H9 (cell line): ENCODE data around the gene ABHD1. TPM values are rescaled to one million over a fixed set of nuclear protein-coding genes. Genes with fewer than 3 reads are reported as not detected.

Source experiments
- DNase-seq: peaks from one replicate; pipeline ENCODE4 v3.0.0-alpha.2; 2017
- H2AFZ ChIP-seq: one replicate; pipeline ENCODE4 v1.6.1; 2013; ENCODE audit warnings: mild to moderate bottlenecking, low read length, control low read depth, moderate library complexity
- H2AK5ac ChIP-seq: 2 replicates; pipeline ENCODE4 v1.6.1; 2013; ENCODE audit warnings: low read length, control low read depth, mixed read lengths; ENCODE audit not compliant: insufficient read length
- H2BK120ac ChIP-seq: one replicate; pipeline ENCODE4 v1.6.1; 2013; ENCODE audit warnings: low read depth, mild to moderate bottlenecking, low read length, control low read depth, inconsistent platforms; ENCODE audit not compliant: poor library complexity, severe bottlenecking
- H2BK12ac ChIP-seq: 2 replicates; pipeline ENCODE4 v1.6.1; 2013; ENCODE audit warnings: low read length, control low read depth, mixed read lengths, low read depth; ENCODE audit not compliant: insufficient read length
- H2BK15ac ChIP-seq: 2 replicates; pipeline ENCODE4 v1.6.1; 2013; ENCODE audit warnings: low read depth, low read length, control low read depth
- H2BK20ac ChIP-seq: one replicate; pipeline ENCODE4 v1.6.1; 2013; ENCODE audit warnings: low read depth, mild to moderate bottlenecking, low read length, control low read depth, inconsistent platforms; ENCODE audit not compliant: poor library complexity, severe bottlenecking
- H2BK5ac ChIP-seq: 2 replicates; pipeline ENCODE4 v1.6.1; 2013; ENCODE audit warnings: low read length, control low read depth, mixed read lengths; ENCODE audit not compliant: insufficient read length
- H3K14ac ChIP-seq: 2 replicates; pipeline ENCODE4 v1.6.1; 2013; ENCODE audit warnings: low read length, control low read depth; ENCODE audit not compliant: insufficient read depth
- H3K18ac ChIP-seq: 2 replicates; pipeline ENCODE4 v1.6.1; 2013; ENCODE audit warnings: low read depth, mild to moderate bottlenecking, mixed read lengths, low read length, control low read depth; ENCODE audit not compliant: insufficient read length
- H3K23ac ChIP-seq: 2 replicates; pipeline ENCODE4 v1.6.1; 2013; ENCODE audit warnings: low read length, control low read depth, mixed read lengths, low read depth; ENCODE audit not compliant: insufficient read length
- H3K23me2 ChIP-seq: 2 replicates; pipeline ENCODE4 v1.6.1; 2013; ENCODE audit warnings: low read depth, mild to moderate bottlenecking, mixed read lengths, low read length, control low read depth; ENCODE audit not compliant: insufficient read length, poor library complexity, severe bottlenecking
- H3K27ac ChIP-seq: 2 replicates; pipeline ENCODE4 v1.5.1; 2013; ENCODE audit warnings: low read length, control low read depth, mixed read lengths, low read depth; ENCODE audit not compliant: insufficient read length
- H3K27me3 ChIP-seq: 2 replicates; pipeline ENCODE4 v1.6.1; 2013; ENCODE audit warnings: low read length, control low read depth, inconsistent platforms; ENCODE audit not compliant: insufficient read depth
- H3K4ac ChIP-seq: 2 replicates; pipeline ENCODE4 v1.6.1; 2013; ENCODE audit warnings: low read depth, mild to moderate bottlenecking, control low read depth, inconsistent platforms, low read length, moderate library complexity
- H3K4me1 ChIP-seq: 2 replicates; pipeline ENCODE4 v1.6.1; 2013; ENCODE audit warnings: low read length, control low read depth, inconsistent platforms; ENCODE audit not compliant: insufficient read depth
- H3K4me2 ChIP-seq: 2 replicates; pipeline ENCODE4 v1.6.1; 2013; ENCODE audit warnings: low read length, control low read depth, mixed read lengths; ENCODE audit not compliant: insufficient read length, insufficient read depth
- H3K56ac ChIP-seq: 2 replicates; pipeline ENCODE4 v1.6.1; 2013; ENCODE audit warnings: low read depth, mild to moderate bottlenecking, mixed read lengths, low read length, control low read depth; ENCODE audit not compliant: insufficient read length
- H3K79me1 ChIP-seq: 2 replicates; pipeline ENCODE4 v1.6.1; 2013; ENCODE audit warnings: low read depth, mild to moderate bottlenecking, moderate library complexity, low read length, control low read depth, inconsistent platforms; ENCODE audit not compliant: insufficient read depth, poor library complexity, severe bottlenecking
- H3K79me2 ChIP-seq: 2 replicates; pipeline ENCODE4 v1.6.1; 2013; ENCODE audit warnings: low read length, control low read depth, inconsistent platforms; ENCODE audit not compliant: insufficient read depth
- H3K9ac ChIP-seq: 2 replicates; pipeline ENCODE4 v1.6.1; 2013; ENCODE audit warnings: low read length, control low read depth, mixed read lengths; ENCODE audit not compliant: insufficient read length; ENCODE audit errors: extremely low read depth
- H3K9me3 ChIP-seq: one replicate; pipeline ENCODE4 v1.6.1; 2013; ENCODE audit warnings: low read depth, low read length, inconsistent platforms; ENCODE audit not compliant: control insufficient read depth
- H3T11ph ChIP-seq: one replicate; pipeline ENCODE4 v1.6.1; 2013; ENCODE audit warnings: mild to moderate bottlenecking, low read length, control low read depth, inconsistent platforms
- H4K20me1 ChIP-seq: one replicate; pipeline ENCODE4 v1.6.1; 2013; ENCODE audit not compliant: control insufficient read depth, insufficient read length, insufficient read depth
- H4K5ac ChIP-seq: 2 replicates; pipeline ENCODE4 v1.6.1; 2013; ENCODE audit warnings: low read depth, mild to moderate bottlenecking, mixed read lengths, low read length, control low read depth; ENCODE audit not compliant: insufficient read length
- H4K8ac ChIP-seq: replicated peaks from 2 replicates; pipeline ENCODE4 v1.6.1; 2013; ENCODE audit warnings: low read length, control low read depth, mixed read lengths, low read depth; ENCODE audit not compliant: insufficient read length
- H4K91ac ChIP-seq: 2 replicates; pipeline ENCODE4 v1.6.1; 2013; ENCODE audit warnings: low read depth, mild to moderate bottlenecking, moderate library complexity, mixed read lengths, low read length, control low read depth; ENCODE audit not compliant: insufficient read length
- H3K27ac Mint-ChIP-seq, 3 experiments: 2 replicates in 2 of 3; 3 replicates in 1 of 3; pipeline ENCODE4 v1.8.0; 2020 to 2021; ENCODE audit warnings: mixed read lengths in 3 of 3, mild to moderate bottlenecking in 1 of 3, moderate library complexity in 1 of 3
- H3K27me3 Mint-ChIP-seq: 2 replicates; pipeline ENCODE4 v1.8.0; 2021; ENCODE audit warnings: low read depth, mild to moderate bottlenecking, moderate library complexity, mixed read lengths
- H3K36me3 Mint-ChIP-seq, 3 experiments: 2 replicates in 2 of 3; 3 replicates in 1 of 3; pipeline ENCODE4 v1.8.0; 2020 to 2021; ENCODE audit warnings: low read depth in 3 of 3, mixed read lengths in 3 of 3; ENCODE audit not compliant: insufficient read depth in 1 of 3
- H3K4me1 Mint-ChIP-seq, 2 experiments: 2 replicates each; pipeline ENCODE4 v1.8.0; 2020; ENCODE audit warnings: mixed read lengths in 2 of 2
- H3K4me3 Mint-ChIP-seq, 2 experiments: 2 replicates in 1 of 2; 3 replicates in 1 of 2; pipeline ENCODE4 v1.8.0; 2020 to 2021; ENCODE audit warnings: mild to moderate bottlenecking in 2 of 2, mixed read lengths in 2 of 2, moderate library complexity in 1 of 2
- H3K9me3 Mint-ChIP-seq, 2 experiments: 2 replicates in 1 of 2; 3 replicates in 1 of 2; pipeline ENCODE4 v1.8.0; 2020; ENCODE audit warnings: mild to moderate bottlenecking in 2 of 2, mixed read lengths in 2 of 2, moderate library complexity in 1 of 2
- CTCF ChIP-seq: fragments of 200-600 bp; sonication (generic); conservative IDR thresholded peaks from 3 replicates; pipeline ENCODE4 v1.8.0; 2021; ENCODE audit warnings: antibody characterized with exemption, mild to moderate bottlenecking
- WGBS: extraction: QIAGEN DNeasy Blood & Tissue Kit; methylation state at CpG from one replicate; pipeline ENCODE4 v1.1.7; 2013; ENCODE audit warnings: missing lambda C conversion rate, low lambda C conversion rate, mixed read lengths; ENCODE audit not compliant: insufficient read length; ENCODE audit errors: extremely low coverage; 5-methylcytosine and 5-hydroxymethylcytosine counted together
- total RNA-seq: library from RNA; stranded (reverse); gene quantifications from 2 replicates; pipeline ENCODE4 v1.2.1, GENCODE V29; 2021

Gene ABHD1
- total RNA-seq, 1 experiment from 2014 or later, result 0.31 TPM

- no peaks in the 10 kb centered on the region for H3K79me2 ChIP-seq
- H3K23me2 ChIP-seq, result peaks cover 2% of the 10 kb centered on the region
- no peak overlapping the region for H2BK15ac ChIP-seq
- H3K9me3 ChIP-seq, result no peaks in the 10 kb centered on the region
- no peak overlapping the region for H3K23ac ChIP-seq
- Mint-ChIP-seq H3K27me3 (peaks cover 20% of the 10 kb centered on the region), H3K36me3 (no peaks in the 10 kb centered on the region), H3K27ac (no peak overlapping the region; a peak in 1 of 7 replicates), H3K4me1 (peaks cover 23 to 37% of the 10 kb centered on the region in 2 experiments), H3K4me3 (no peak overlapping the region; a peak in 1 of 5 replicates), H3K9me3 (no peaks in the 10 kb centered on the region)
- H3K4me2 ChIP-seq, result no peak overlapping the region
- no peaks in the 10 kb centered on the region for H3K4me1 ChIP-seq
- H3K14ac ChIP-seq, result no peak overlapping the region
- no CpG with 5 or more reads among the region's 7 CpGs for WGBS
- no peak overlapping the region for H2BK5ac ChIP-seq
- H3K4ac ChIP-seq, result no peak overlapping the region
- H3K18ac ChIP-seq, result no peak overlapping the region
- H4K5ac ChIP-seq, result no peak overlapping the region
- no peak overlapping the region for H2BK12ac ChIP-seq
- H3K79me1 ChIP-seq, result no peaks in the 10 kb centered on the region
- H2BK120ac ChIP-seq, result no peak overlapping the region
- H2BK20ac ChIP-seq, result no peak overlapping the region
- no peaks in the 10 kb centered on the region for H3K27me3 ChIP-seq
- no peaks in the 10 kb centered on the region for H4K20me1 ChIP-seq
- no peak for DNase-seq
- H2AFZ ChIP-seq, result no peak overlapping the region
- TF ChIP-seq CTCF, result no peak
- H4K91ac ChIP-seq, result no peak overlapping the region
- H4K8ac ChIP-seq, result no peak overlapping the region
- no peak overlapping the region for H3K27ac ChIP-seq
- no peak overlapping the region for H3K56ac ChIP-seq
- H3K9ac ChIP-seq, result no peak overlapping the region
- no peak overlapping the region for H3T11ph ChIP-seq
- H2AK5ac ChIP-seq, result no peak overlapping the region
Measured at GRCh38 chr2:27077231-27077630, 46.4 kb upstream of the ABHD1 start.
